HepG2 (cell line): ENCODE measurements around the gene UBE2G2.

ENCODE experiments used
- CENPT ChIP-seq: sonication (generic); formaldehyde crosslinking; IDR thresholded peaks from 2 replicates; pipeline ENCODE4 v1.8.0; 2022; ENCODE audit warnings: low read depth, mild to moderate bottlenecking, moderate library complexity, missing genetic modification reagents
- CREM ChIP-seq, 2 experiments: sonication (generic) in 1 of 2; formaldehyde crosslinking in 1 of 2; IDR thresholded peaks; 2 replicates each; pipeline versions ENCODE4 v1.4.0 to v1.6.1; 2016 to 2020; ENCODE audit warnings: antibody characterized with exemption in 1 of 2, mild to moderate bottlenecking in 1 of 2, missing genetic modification reagents in 1 of 2
- FOSL2 ChIP-seq: sonication (generic); formaldehyde crosslinking; IDR thresholded peaks from 2 replicates; pipeline ENCODE4 v1.4.0; 2020; ENCODE audit warnings: missing genetic modification reagents
- FOXK2 ChIP-seq: fragments of 450-650 bp; IDR thresholded peaks from 2 replicates; pipeline ENCODE4 v1.6.1; 2016
- HOXA9 ChIP-seq: sonication (generic); formaldehyde crosslinking; IDR thresholded peaks from 2 replicates; pipeline ENCODE4 v1.8.1; 2022; ENCODE audit warnings: missing genetic modification reagents, mild to moderate bottlenecking, moderate library complexity, borderline replicate concordance
- JUND ChIP-seq: sonication (generic); formaldehyde crosslinking; IDR thresholded peaks from 2 replicates; pipeline ENCODE4 v1.8.0; 2022; ENCODE audit warnings: mild to moderate bottlenecking, missing genetic modification reagents
- PAXIP1 ChIP-seq: sonication (generic); formaldehyde crosslinking; conservative IDR thresholded peaks from 2 replicates; pipeline ENCODE4 v1.4.0; 2020; ENCODE audit warnings: mild to moderate bottlenecking, missing genetic modification reagents, moderate library complexity
- RFX5 ChIP-seq: IDR thresholded peaks from 2 replicates; pipeline ENCODE4 v1.6.1; 2011; ENCODE audit warnings: low read depth, low read length, improper control_type of control experiment
- SCMH1 ChIP-seq: sonication (generic); formaldehyde crosslinking; IDR thresholded peaks from 2 replicates; pipeline ENCODE4 v1.9.0; 2021; ENCODE audit warnings: missing genetic modification reagents, mild to moderate bottlenecking, borderline replicate concordance
- SP4 ChIP-seq: sonication (generic); formaldehyde crosslinking; IDR thresholded peaks from 2 replicates; pipeline ENCODE4 v1.8.1; 2023; ENCODE audit warnings: mild to moderate bottlenecking, missing genetic modification reagents
- ZNF713 ChIP-seq: sonication (generic); formaldehyde crosslinking; IDR thresholded peaks from 2 replicates; pipeline ENCODE4 v1.4.0; 2020; ENCODE audit warnings: mild to moderate bottlenecking, missing genetic modification reagents
- ZXDC ChIP-seq: sonication (generic); formaldehyde crosslinking; IDR thresholded peaks from 2 replicates; pipeline ENCODE4 v1.5.0; 2020; ENCODE audit warnings: mild to moderate bottlenecking, missing genetic modification reagents

GRCh38 chr21:44800971-44801467 is 601 bp downstream of the UBE2G2 start:
- TF ChIP-seq ZXDC (no peak), JUND (CRISPR knock-in tag) (no peak), CENPT (CRISPR knock-in tag) (no peak), RFX5 (no peak), SCMH1 (CRISPR knock-in tag) (no peak), ZNF713 (CRISPR knock-in tag) (no peak), FOSL2 (CRISPR knock-in tag) (no peak), CREM (IDR thresholded peaks at IDR 0.05) (no peak), CREM (CRISPR knock-in tag; IDR thresholded peaks at IDR 0.05) (no peak), FOXK2 (no peak), HOXA9 (CRISPR knock-in tag) (no peak), PAXIP1 (no peak), SP4 (CRISPR knock-in tag) (no peak)
